Fibroblast of pulmonary artery (primary cell): ENCODE measurements around the gene GBP2.

ENCODE experiments used
- DNase-seq: peaks from one replicate; pipeline ENCODE4 v3.0.0-alpha.2; 2010; ENCODE audit warnings: low read depth
- H3K4me3 ChIP-seq: replicated peaks from 2 replicates; pipeline ENCODE4 v1.5.1; 2011; ENCODE audit warnings: low read depth, mild to moderate bottlenecking, control low read depth, low read length, moderate library complexity
- TF ChIP-seq, protein P1 (sequence below): IDR thresholded peaks from 2 replicates; pipeline ENCODE4 v1.5.1; 2011; ENCODE audit warnings: mild to moderate bottlenecking, control low read depth, low read length, inconsistent platforms; ENCODE audit errors: missing control alignments

The GBP2 gene

DNA sequence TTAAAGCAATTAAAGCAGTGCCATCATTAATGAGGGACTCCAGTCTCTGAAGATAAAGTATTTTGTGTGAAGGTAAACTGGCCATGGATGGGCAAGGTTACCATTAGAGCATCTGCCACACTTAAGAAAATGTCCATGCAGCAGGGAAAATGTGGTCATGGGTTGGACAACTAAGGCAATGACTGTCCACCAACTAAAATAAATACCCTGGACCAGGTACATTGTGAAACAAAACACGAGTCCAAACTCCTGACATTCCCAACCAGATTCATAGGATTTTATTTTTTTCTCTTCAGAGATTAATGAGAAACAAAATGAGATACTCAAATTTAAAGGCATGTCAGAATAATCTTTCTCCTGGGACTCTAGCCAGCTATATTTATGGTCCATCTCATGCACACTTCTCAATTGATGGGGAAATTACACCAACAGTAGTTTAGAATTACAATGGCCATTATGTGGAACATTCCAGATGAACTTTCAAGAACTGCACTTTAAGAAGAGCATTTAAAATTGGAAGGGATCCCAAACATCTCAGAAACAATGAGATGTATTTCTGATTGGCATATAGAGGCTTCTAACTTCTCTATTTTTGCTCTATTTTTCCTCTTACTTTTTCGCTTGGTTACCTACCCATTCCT lies 41.8 kb upstream of the GBP2 start:
- TF ChIP-seq, protein P1, sequence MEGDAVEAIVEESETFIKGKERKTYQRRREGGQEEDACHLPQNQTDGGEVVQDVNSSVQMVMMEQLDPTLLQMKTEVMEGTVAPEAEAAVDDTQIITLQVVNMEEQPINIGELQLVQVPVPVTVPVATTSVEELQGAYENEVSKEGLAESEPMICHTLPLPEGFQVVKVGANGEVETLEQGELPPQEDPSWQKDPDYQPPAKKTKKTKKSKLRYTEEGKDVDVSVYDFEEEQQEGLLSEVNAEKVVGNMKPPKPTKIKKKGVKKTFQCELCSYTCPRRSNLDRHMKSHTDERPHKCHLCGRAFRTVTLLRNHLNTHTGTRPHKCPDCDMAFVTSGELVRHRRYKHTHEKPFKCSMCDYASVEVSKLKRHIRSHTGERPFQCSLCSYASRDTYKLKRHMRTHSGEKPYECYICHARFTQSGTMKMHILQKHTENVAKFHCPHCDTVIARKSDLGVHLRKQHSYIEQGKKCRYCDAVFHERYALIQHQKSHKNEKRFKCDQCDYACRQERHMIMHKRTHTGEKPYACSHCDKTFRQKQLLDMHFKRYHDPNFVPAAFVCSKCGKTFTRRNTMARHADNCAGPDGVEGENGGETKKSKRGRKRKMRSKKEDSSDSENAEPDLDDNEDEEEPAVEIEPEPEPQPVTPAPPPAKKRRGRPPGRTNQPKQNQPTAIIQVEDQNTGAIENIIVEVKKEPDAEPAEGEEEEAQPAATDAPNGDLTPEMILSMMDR = no peak
- peak; percentile 23 for DNase-seq
- no peak overlapping the region for H3K4me3 ChIP-seq

DNA sequence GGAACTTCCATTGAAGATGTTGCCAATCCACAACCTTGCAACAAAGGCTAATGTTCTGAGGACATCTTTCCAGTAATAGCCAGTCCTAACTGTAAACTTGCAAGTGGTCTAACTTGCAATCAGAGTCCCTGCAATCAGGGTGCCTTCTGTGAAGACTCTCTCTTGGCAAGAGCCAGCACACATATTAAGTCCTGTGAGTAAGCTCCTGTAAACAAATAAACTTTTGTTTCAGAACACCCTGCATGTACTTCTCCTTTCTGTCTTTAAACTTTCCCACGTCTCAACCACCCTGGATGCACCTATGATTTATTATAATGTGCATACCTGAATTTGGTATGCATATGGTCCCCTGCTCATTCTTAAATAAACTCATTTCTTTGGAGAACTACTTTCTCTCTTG lies 40.8 kb upstream of the GBP2 start:
- no peak for DNase-seq
- TF ChIP-seq, protein P1 = no peak
- H3K4me3 ChIP-seq = no peak overlapping the region

DNA sequence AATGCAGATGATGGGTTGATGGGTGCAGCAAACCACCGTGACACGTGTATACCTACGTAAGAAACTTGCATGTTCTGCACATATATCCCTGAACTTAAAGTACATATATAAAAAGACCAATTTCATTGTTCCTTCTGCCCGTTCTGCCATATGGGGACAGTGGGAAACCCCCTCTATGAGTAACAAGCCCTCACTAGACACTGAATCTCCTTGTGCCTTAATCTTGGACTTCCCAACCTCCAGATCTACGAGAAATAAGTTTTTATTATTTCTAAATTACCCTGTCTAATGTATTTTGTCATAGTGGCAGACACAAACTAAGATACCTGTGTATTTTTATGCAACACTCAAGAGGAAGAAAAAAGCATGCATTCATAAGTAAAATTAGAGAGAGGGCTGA lies 39.9 kb upstream of the GBP2 start:
- H3K4me3 ChIP-seq = no peak overlapping the region
- DNase-seq = no peak
- TF ChIP-seq, protein P1 = no peak

DNA sequence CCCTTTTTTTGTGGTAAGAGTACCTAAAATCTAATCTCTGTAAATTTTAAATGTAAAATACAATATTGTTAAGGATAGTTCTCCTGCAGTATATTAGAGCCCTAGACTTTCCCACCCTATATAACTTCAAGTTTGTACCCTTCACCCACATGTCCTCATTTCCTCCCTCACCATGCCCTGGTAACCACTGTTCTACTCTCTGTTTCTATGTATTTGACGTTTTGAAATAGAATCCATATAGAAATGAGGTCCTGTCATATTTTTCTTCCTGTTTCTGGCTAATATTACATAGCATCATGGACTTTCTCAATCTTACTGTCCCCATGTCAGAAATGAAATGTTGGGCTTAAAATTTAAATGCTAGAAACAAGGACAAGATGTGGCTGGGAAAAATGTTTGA lies 25.1 kb upstream of the GBP2 start:
- DNase-seq = no peak
- H3K4me3 ChIP-seq = no peak overlapping the region
- TF ChIP-seq, protein P1 = no peak

DNA sequence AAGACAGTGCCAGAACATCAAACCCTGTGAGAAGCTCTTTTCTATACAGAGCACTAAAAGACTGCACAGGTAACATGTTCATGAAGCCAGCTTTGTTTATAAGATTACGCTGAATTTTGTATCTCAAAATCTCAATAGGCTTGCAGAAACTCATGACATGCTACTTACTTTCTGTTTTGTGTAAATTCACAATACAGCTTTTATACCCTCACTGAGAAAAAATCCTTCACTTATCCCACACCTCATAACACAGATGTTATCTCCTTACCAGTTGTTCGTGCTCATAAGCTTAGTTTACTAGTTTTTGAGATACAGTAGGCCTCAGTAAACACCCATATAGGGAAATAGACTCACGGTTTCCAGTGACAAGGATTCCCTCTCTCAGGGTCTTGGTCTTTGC lies 24.1 kb upstream of the GBP2 start:
- TF ChIP-seq, protein P1 = no peak
- no peak for DNase-seq
- H3K4me3 ChIP-seq = no peak overlapping the region

DNA sequence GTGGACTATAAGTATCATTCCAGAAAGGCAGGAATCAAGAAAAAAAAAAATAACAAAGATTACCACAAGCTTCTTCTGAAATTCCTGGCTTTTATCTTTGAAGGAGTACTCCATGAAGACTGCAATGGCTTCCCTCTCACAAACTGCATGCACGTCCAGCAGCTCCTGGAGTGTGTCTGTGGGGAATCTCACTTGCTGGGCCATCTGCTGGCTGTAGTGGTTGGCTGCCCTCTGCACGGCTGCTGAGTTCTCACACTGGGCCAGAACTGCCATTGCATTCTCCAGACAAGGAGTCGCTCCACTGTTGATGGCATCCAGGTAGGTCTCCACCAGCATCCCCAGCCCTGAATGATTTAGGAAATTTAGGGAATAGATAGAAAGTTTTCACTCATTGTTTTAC lies 23.3 kb upstream of the GBP2 start:
- TF ChIP-seq, protein P1 = peak; percentile 37
- H3K4me3 ChIP-seq = no peak overlapping the region
- DNase-seq = peak; percentile 43
